22Rv1 (cell line): ENCODE results near the gene LEMD2.

Experiments used
- CTCF ChIP-seq: fragments of 450-650 bp; IDR thresholded peaks from 2 replicates; pipeline ENCODE4 v1.5.1; 2017; ENCODE audit warnings: mild to moderate bottlenecking
- ZFX ChIP-seq: fragments of 450-650 bp; IDR thresholded peaks from 2 replicates; pipeline ENCODE4 v1.6.1; 2017; ENCODE audit warnings: antibody characterized with exemption, borderline replicate concordance

GRCh38 chr6:33725222-33725621 lies 63.7 kb downstream of the LEMD2 start:
- TF ChIP-seq CTCF (no peak), ZFX (no peak)
